ENCODE results near the gene SMIM12.

The SMIM12 gene

GRCh38 chr1:34879230-34879629, 19.7 kb upstream of the SMIM12 start:
- TF ChIP-seq CTCF (IDR thresholded peaks at IDR 0.05; ENCODE audit: low read depth, low read length, missing control alignments): no peak

GRCh38 chr1:34876406-34876805, 16.9 kb upstream of the SMIM12 start:
- no peak for TF ChIP-seq CTCF (IDR thresholded peaks at IDR 0.05; ENCODE audit: low read depth, low read length, missing control alignments)
- DNase-seq (ENCODE audit: extremely low read depth, low read depth): no peak
- H3K4me3 ChIP-seq (replicated peaks; ENCODE audit: low read depth, low read length): no peak overlapping the region

More at GRCh38 chr1:34879230-34879629, 19.7 kb upstream of the SMIM12 start:
- no peak overlapping the region for H3K4me3 ChIP-seq (replicated peaks; ENCODE audit: low read depth, low read length)
- DNase-seq (ENCODE audit: extremely low read depth, low read depth): no peak

- no peak for DNase-seq (ENCODE audit: extremely low read depth, low read depth)
- H3K4me3 ChIP-seq (replicated peaks; ENCODE audit: low read depth, low read length): no peak overlapping the region
- TF ChIP-seq CTCF (IDR thresholded peaks at IDR 0.05; ENCODE audit: low read depth, low read length, missing control alignments): no peak
Measured at GRCh38 chr1:34874296-34874952, 14.9 kb upstream of the SMIM12 start.

- no peak overlapping the region for H3K4me3 ChIP-seq (replicated peaks; ENCODE audit: low read depth, low read length)
- TF ChIP-seq CTCF (IDR thresholded peaks at IDR 0.05; ENCODE audit: low read depth, low read length, missing control alignments): no peak
- DNase-seq (ENCODE audit: extremely low read depth, low read depth): no peak
Measured at GRCh38 chr1:34872133-34872503, 12.6 kb upstream of the SMIM12 start.

- no peak for TF ChIP-seq CTCF (IDR thresholded peaks at IDR 0.05; ENCODE audit: low read depth, low read length, missing control alignments)
- DNase-seq (ENCODE audit: extremely low read depth, low read depth): no peak
- no peak overlapping the region for H3K4me3 ChIP-seq (replicated peaks; ENCODE audit: low read depth, low read length)
Measured at GRCh38 chr1:34871443-34872132, 12.0 kb upstream of the SMIM12 start.

GRCh38 chr1:34870395-34870794, 10.8 kb upstream of the SMIM12 start:
- no peak for TF ChIP-seq CTCF (IDR thresholded peaks at IDR 0.05; ENCODE audit: low read depth, low read length, missing control alignments)
- no peak for DNase-seq (ENCODE audit: extremely low read depth, low read depth)
- no peak overlapping the region for H3K4me3 ChIP-seq (replicated peaks; ENCODE audit: low read depth, low read length)

Data from HFF-Myc (cell line).